Astrocyte (in vitro differentiated cells and primary cell): Measurements from ENCODE around the gene HNRNPA1. TPM values are rescaled to one million over a fixed set of nuclear protein-coding genes. Genes with fewer than 3 reads are reported as not detected.
"Not testable (repeated sequence)": the region's sequence is repeated elsewhere in the genome, so short reads cannot be mapped to it uniquely, and the experiment has no call there.

ENCODE experiments used
- DNase-seq: peaks from one replicate; pipeline ENCODE4 v3.0.0-alpha.2; 2010; ENCODE audit warnings: low read depth
- FAIRE-seq: peaks from 2 replicates; lab custom pipeline; 2011; peaks lifted over from hg19 to GRCh38; lab: Jason Lieb, UNC
- H2AFZ ChIP-seq: 2 replicates; pipeline ENCODE4 v1.6.0; 2012; ENCODE audit warnings: low read depth, low read length, inconsistent platforms
- H3K27ac ChIP-seq: 2 replicates; pipeline ENCODE4 v1.5.1; 2011; ENCODE audit warnings: low read depth, low read length, inconsistent platforms
- H3K27me3 ChIP-seq: 2 replicates; pipeline ENCODE4 v1.6.0; 2011; ENCODE audit warnings: low read length, inconsistent platforms; ENCODE audit not compliant: insufficient read depth
- H3K36me3 ChIP-seq: 2 replicates; pipeline ENCODE4 v1.5.1; 2011; ENCODE audit warnings: low read length, inconsistent platforms; ENCODE audit not compliant: insufficient read depth
- H3K4me1 ChIP-seq: 2 replicates; pipeline ENCODE4 v1.5.1; 2011; ENCODE audit warnings: low read length, inconsistent platforms; ENCODE audit not compliant: insufficient read depth
- H3K4me2 ChIP-seq: 2 replicates; pipeline ENCODE4 v1.6.0; 2012; ENCODE audit warnings: low read length, inconsistent platforms
- H3K4me3 ChIP-seq: 2 replicates; pipeline ENCODE4 v1.5.1; 2011; ENCODE audit warnings: low read depth, mild to moderate bottlenecking, low read length, inconsistent platforms; ENCODE audit not compliant: insufficient read depth
- H3K79me2 ChIP-seq: 2 replicates; pipeline ENCODE4 v1.6.0; 2012; ENCODE audit warnings: mild to moderate bottlenecking, low read length, inconsistent platforms; ENCODE audit not compliant: insufficient read depth
- H3K9ac ChIP-seq: 2 replicates; pipeline ENCODE4 v1.6.0; 2012; ENCODE audit warnings: mild to moderate bottlenecking, low read length, inconsistent platforms
- H3K9me3 ChIP-seq: 2 replicates; pipeline ENCODE4 v1.5.1; 2012; ENCODE audit warnings: low read depth, mild to moderate bottlenecking, low read length, inconsistent platforms; ENCODE audit not compliant: insufficient read depth
- H4K20me1 ChIP-seq: 2 replicates; pipeline ENCODE4 v1.6.0; 2012; ENCODE audit warnings: low read length, inconsistent platforms; ENCODE audit not compliant: insufficient read depth
- H3K27ac Mint-ChIP-seq: one replicate; pipeline ENCODE4 v1.8.0; 2021; ENCODE audit warnings: mild to moderate bottlenecking, mixed read lengths; ENCODE audit not compliant: unreplicated experiment
- H3K27me3 Mint-ChIP-seq: one replicate; pipeline ENCODE4 v1.8.0; 2021; ENCODE audit warnings: low read depth, mixed read lengths; ENCODE audit not compliant: unreplicated experiment
- H3K36me3 Mint-ChIP-seq: one replicate; pipeline ENCODE4 v1.8.0; 2021; ENCODE audit warnings: low read depth, mixed read lengths; ENCODE audit not compliant: unreplicated experiment
- H3K4me1 Mint-ChIP-seq: one replicate; pipeline ENCODE4 v1.8.0; 2021; ENCODE audit warnings: low read depth, mixed read lengths; ENCODE audit not compliant: unreplicated experiment
- H3K4me3 Mint-ChIP-seq: one replicate; pipeline ENCODE4 v1.8.0; 2021; ENCODE audit warnings: mild to moderate bottlenecking, moderate library complexity, mixed read lengths; ENCODE audit not compliant: unreplicated experiment
- H3K9me3 Mint-ChIP-seq: one replicate; pipeline ENCODE4 v1.8.0; 2021; ENCODE audit warnings: mild to moderate bottlenecking, mixed read lengths; ENCODE audit not compliant: unreplicated experiment
- EZH2 ChIP-seq: IDR thresholded peaks from 2 replicates; pipeline ENCODE4 v1.6.1; 2012; ENCODE audit warnings: mild to moderate bottlenecking, low read length, inconsistent platforms; ENCODE audit not compliant: insufficient read depth
- total RNA-seq: library from RNA; stranded (reverse); gene quantifications from 2 replicates; pipeline ENCODE4 v1.2.1, GENCODE V29; 2021
- TF ChIP-seq, protein P1 (sequence below): IDR thresholded peaks from 2 replicates; pipeline ENCODE4 v1.5.1; 2011; ENCODE audit warnings: low read depth, mild to moderate bottlenecking, inconsistent platforms, low read length, moderate library complexity; ENCODE audit not compliant: insufficient read depth

Gene HNRNPA1
- total RNA-seq, 1 donor from 2014 or later: 612 TPM

DNA sequence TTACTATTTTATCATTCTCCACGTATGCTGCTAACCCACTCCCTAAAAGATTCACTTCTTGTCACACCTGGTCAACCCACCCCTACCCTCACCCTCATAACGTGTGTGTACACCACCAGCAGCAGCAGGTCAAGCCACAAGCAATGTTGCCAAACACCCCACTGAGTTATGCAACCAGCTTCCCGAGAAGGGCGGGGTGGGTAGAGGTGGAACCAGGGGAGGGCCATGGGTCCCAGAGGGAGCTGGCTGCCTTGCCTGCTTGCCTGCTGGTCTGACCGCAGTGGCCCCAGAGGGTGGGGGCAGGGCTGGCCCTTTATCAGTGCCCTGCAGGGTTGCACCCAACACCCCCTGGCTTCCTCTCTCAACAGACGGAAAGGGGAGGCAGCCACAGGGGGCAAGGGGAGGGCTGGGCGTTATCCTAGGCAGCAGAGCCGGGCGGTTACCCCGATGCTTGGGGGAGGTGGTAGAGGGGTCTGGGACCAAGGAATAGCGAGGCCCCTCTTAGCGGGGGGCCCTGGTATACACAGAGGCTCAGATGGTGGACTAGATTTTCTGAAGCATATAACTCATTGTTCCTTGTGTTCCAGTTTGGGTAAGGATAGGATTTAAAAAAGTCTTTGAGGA is 23.8 kb downstream of the HNRNPA1 start:
- peaks cover 36% of the 10 kb centered on the region for H3K27me3 ChIP-seq
- no peak overlapping the region for H2AFZ ChIP-seq
- DNase-seq: peak; percentile 49
- Mint-ChIP-seq H3K27me3 (peaks cover 20% of the 10 kb centered on the region), H3K36me3 (no peaks in the 10 kb centered on the region), H3K4me1 (peaks cover 14% of the 10 kb centered on the region), H3K27ac (no peak overlapping the region), H3K9me3 (no peaks in the 10 kb centered on the region), H3K4me3 (no peak overlapping the region)
- H3K9me3 ChIP-seq: no peaks in the 10 kb centered on the region
- no peak for TF ChIP-seq EZH2
- TF ChIP-seq, protein P1, sequence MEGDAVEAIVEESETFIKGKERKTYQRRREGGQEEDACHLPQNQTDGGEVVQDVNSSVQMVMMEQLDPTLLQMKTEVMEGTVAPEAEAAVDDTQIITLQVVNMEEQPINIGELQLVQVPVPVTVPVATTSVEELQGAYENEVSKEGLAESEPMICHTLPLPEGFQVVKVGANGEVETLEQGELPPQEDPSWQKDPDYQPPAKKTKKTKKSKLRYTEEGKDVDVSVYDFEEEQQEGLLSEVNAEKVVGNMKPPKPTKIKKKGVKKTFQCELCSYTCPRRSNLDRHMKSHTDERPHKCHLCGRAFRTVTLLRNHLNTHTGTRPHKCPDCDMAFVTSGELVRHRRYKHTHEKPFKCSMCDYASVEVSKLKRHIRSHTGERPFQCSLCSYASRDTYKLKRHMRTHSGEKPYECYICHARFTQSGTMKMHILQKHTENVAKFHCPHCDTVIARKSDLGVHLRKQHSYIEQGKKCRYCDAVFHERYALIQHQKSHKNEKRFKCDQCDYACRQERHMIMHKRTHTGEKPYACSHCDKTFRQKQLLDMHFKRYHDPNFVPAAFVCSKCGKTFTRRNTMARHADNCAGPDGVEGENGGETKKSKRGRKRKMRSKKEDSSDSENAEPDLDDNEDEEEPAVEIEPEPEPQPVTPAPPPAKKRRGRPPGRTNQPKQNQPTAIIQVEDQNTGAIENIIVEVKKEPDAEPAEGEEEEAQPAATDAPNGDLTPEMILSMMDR: no peak
- H3K36me3 ChIP-seq: no peaks in the 10 kb centered on the region
- FAIRE-seq: no peak
- H3K9ac ChIP-seq: no peak overlapping the region
- peaks cover 9% of the 10 kb centered on the region for H3K4me1 ChIP-seq
- no peak overlapping the region for H3K4me3 ChIP-seq
- H4K20me1 ChIP-seq: no peaks in the 10 kb centered on the region
- no peaks in the 10 kb centered on the region for H3K79me2 ChIP-seq
- H3K27ac ChIP-seq: no peak overlapping the region
- no peak overlapping the region for H3K4me2 ChIP-seq

DNA sequence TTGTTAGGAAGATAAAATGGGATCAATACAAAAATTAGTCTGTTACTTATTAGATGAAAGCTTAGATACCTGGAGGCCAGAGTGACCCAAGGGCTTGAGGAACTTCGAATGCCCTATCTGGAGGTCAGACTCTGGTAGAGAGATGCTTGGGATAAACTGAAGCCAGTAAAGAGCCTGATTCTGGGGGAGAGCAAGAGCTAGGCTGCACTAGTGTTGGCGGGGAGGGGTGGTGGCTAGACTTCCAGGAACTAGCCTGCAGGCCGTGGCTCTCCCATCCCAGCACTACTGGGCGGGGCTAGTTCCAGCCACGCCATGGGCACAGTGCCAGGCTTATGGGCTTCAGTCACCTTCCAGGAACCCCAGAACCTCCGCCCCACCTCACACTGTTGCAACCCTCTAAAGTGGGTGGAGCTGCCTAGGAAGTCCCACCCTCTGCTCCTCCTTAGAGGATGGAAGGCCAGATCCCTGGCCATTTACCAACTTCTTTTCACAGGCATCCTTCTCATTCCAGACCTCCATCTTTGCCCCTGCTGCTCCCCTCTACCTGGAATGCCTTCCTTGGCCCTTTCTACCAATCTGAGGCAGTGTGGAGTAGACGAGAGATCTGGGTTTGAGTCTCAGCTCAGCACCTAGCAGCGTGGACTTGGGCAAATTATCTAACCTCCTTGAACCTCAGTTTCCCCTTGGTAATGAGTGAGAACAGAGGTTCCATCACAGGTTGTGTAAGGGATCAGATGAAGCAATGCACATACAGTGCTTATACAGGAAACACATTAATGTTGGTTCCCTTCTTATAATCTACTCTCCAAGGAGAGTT is 26.6 kb downstream of the HNRNPA1 start:
- H3K4me1 Mint-ChIP-seq: peaks cover 3% of the 10 kb centered on the region
- H3K4me3 Mint-ChIP-seq: no peak overlapping the region
- no peak overlapping the region for H3K27ac Mint-ChIP-seq
- H3K27me3 ChIP-seq: peaks cover 18% of the 10 kb centered on the region
- TF ChIP-seq, protein P1: no peak
- no peak for TF ChIP-seq EZH2
- H3K4me2 ChIP-seq: no peak overlapping the region
- no peaks in the 10 kb centered on the region for H3K4me1 ChIP-seq
- no peak overlapping the region for H3K4me3 ChIP-seq
- no peaks in the 10 kb centered on the region for H3K36me3 Mint-ChIP-seq
- H3K27me3 Mint-ChIP-seq: peaks cover 11% of the 10 kb centered on the region
- H3K79me2 ChIP-seq: no peaks in the 10 kb centered on the region
- H2AFZ ChIP-seq: no peak overlapping the region
- no peaks in the 10 kb centered on the region for H3K36me3 ChIP-seq
- no peaks in the 10 kb centered on the region for H3K9me3 ChIP-seq
- H3K9me3 Mint-ChIP-seq: no peaks in the 10 kb centered on the region
- FAIRE-seq (no peak), DNase-seq (peak; percentile 23)
- H3K27ac ChIP-seq: no peak overlapping the region
- H4K20me1 ChIP-seq: no peaks in the 10 kb centered on the region
- no peak overlapping the region for H3K9ac ChIP-seq

DNA sequence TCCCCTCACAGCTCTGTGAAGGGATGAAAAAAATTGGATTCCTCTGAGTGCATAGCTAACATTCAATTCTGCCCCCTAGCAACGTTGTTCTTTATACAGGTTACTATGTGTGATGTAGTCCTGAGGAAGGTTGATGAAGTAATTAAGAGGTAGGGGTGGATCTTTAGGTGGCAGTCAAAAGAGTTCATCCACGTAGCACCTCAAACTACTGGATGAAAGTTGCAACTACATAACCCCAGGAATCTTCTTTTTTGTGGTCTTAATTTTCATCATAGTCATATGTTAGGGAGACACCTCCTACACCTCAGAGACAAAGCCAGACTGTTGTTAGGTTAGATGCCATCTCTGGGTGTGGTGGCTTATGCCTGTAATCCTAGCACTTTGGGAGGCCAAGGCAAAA is 30.5 kb downstream of the HNRNPA1 start:
- Histone ChIP-seq H3K4me1 (no peaks in the 10 kb centered on the region), H3K79me2 (no peaks in the 10 kb centered on the region)
- H3K36me3 Mint-ChIP-seq: no peaks in the 10 kb centered on the region

DNA sequence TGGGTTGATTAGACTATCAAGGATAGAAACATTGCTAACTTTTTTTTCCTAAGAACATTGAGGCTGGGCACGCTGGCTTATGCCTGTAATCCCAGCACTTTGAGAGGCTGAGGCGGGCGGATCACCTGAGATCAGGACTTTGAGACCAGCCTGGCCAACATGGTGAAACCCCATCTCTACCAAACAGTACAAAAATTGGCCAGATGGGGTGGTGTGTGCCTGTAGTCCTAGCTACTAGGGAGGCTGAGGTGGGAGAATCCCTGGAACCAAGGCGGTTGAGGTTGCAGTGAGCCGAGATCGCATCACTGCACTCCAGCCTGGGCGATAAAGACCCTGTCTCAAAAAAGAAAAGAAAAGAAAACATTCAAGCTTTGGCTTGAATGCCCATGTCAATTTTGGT is 31.8 kb downstream of the HNRNPA1 start:
- not testable (repeated sequence) for H3K4me3 ChIP-seq, H3K4me1 Mint-ChIP-seq, H3K4me1 ChIP-seq, H4K20me1 ChIP-seq, H2AFZ ChIP-seq, H3K4me2 ChIP-seq, DNase-seq, H3K9ac ChIP-seq, H3K9me3 Mint-ChIP-seq, H3K27me3 ChIP-seq, FAIRE-seq, H3K27ac Mint-ChIP-seq, H3K27me3 Mint-ChIP-seq, H3K36me3 Mint-ChIP-seq, H3K27ac ChIP-seq, H3K36me3 ChIP-seq, H3K4me3 Mint-ChIP-seq, H3K79me2 ChIP-seq, H3K9me3 ChIP-seq

More for the DNA sequence above, 30.5 kb downstream of the HNRNPA1 start:
- no peaks in the 10 kb centered on the region for H3K9me3 Mint-ChIP-seq
- H3K4me2 ChIP-seq: no peak overlapping the region
- peaks cover 2% of the 10 kb centered on the region for H3K27me3 ChIP-seq
- H3K27me3 Mint-ChIP-seq: peaks cover 2% of the 10 kb centered on the region
- no peak overlapping the region for H3K27ac ChIP-seq
- H3K4me3 ChIP-seq: no peak overlapping the region
- no peak overlapping the region for H2AFZ ChIP-seq
- H3K9me3 ChIP-seq: no peaks in the 10 kb centered on the region
- no peaks in the 10 kb centered on the region for H3K36me3 ChIP-seq
- no peaks in the 10 kb centered on the region for H4K20me1 ChIP-seq
- no peak overlapping the region for H3K4me3 Mint-ChIP-seq
- TF ChIP-seq, protein P1: no peak
- TF ChIP-seq EZH2: no peak
- no peaks in the 10 kb centered on the region for H3K4me1 Mint-ChIP-seq
- no peak for DNase-seq
- no peak for FAIRE-seq
- no peak overlapping the region for H3K9ac ChIP-seq
- no peak overlapping the region for H3K27ac Mint-ChIP-seq
